SH-SY5Y (cell line): ENCODE results near the gene CSF2.
A peak's percentile ranks its signal among the peaks of the same experiment; 100 is the strongest.

ENCODE experiments used
- GATA2 ChIP-seq: IDR thresholded peaks from 2 replicates; pipeline ENCODE4 v1.6.1; 2011; ENCODE audit warnings: mild to moderate bottlenecking, low read depth, low read length
- GATA3 ChIP-seq: IDR thresholded peaks from 2 replicates; pipeline ENCODE4 v1.6.1; 2011; ENCODE audit warnings: low read depth, mild to moderate bottlenecking, low read length, moderate library complexity

CSF2 gene

DNA sequence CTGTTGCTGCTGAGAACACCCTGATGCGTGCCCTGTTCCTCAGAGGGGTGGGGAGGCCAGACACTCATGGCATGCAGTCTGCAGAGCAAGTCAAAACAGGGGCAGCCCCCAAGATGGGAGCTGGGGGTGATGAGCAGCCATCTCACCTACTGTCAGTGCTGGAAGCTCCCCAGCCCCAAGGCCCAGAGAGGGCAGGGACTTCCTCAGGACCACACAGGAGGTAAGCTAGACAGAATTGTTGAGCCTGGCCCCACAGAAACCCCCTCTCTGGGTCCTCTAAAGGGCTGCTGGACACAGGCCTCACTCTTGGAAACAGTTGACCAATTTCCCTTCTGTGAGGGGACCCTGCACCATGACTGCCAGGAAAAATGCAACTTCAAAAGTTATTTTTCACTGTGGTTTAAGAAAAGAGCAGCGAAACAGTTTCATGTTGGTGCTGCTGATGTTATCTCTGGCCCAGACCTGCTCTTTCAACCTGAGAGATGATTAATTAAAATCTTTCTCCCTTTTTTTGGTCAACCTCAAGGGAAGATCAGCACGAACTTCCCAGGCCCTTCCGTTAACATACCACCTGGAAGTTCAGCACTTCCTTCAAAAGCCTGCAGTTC, 9.6 kb downstream of the CSF2 start:
- 0 out of 2 replicates have a peak, but pooled peaks have one; percentile 23 for TF ChIP-seq GATA2
- TF ChIP-seq GATA3: no peak

DNA sequence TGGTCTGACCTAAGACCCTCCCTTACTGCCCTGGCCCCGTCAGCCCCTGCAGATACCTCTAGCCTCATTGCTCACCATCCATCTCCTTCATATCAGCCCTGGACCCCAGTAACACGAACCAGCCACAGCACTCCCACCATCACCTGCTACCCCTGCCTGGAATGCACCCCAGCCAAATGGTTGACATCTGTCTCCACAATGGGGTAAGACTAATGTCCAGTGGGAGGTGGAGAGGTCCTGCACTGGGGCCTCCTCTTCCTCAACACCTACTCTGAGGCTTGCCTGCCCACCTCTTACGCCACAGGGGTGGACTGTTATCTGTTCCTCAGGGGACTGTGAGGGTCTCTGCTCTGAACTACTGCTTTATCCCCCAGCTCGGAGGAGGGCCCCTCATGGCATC, 12.1 kb downstream of the CSF2 start:
- TF ChIP-seq GATA2: no peak
- TF ChIP-seq GATA3: no peak

DNA sequence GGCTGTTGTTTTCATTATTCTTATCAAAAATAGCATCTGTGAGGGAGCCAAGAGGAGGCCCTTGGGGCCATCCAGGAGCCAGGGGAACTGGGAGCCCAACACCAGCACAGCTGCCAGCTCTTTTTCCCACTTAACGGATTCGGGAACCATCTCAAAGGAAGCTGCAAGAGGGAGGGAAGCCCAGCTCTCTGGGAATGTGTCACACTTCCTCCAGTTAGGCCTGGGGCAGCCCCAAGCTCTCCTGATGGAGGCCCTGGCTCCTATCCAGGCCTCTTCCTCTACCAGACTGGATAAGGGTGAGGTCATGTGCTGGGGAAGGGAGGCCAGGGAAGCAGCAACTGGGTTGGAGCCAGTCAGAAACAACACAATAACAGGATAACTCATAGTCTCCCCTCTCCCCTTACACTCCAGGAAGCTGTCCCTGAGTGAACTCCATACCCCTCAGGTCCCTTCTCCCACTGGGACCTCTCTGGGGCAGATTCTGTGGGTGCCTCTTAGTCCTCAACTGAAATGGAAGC, 12.7 kb downstream of the CSF2 start:
- TF ChIP-seq GATA2 (no peak), GATA3 (no peak)

DNA sequence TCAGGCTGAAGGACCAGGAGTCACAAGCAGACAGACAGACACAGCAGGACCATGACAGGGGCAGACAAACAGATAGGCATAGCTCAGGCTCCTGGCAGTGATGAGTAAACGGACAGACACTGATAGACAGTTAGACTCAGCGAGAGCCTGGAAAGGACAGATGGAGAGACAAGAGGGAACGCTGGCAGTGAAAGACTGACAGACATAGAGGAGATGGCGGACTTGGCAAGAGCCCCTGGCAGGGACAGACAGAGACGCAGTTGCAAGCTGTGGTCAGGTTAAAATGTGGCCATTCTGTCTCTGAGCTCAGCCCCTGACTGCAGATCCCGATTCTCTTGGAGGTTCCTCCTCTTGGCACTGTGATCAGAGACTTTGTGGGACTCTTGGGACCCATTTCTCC, 13.6 kb downstream of the CSF2 start:
- TF ChIP-seq GATA2: no peak
- TF ChIP-seq GATA3: no peak

DNA sequence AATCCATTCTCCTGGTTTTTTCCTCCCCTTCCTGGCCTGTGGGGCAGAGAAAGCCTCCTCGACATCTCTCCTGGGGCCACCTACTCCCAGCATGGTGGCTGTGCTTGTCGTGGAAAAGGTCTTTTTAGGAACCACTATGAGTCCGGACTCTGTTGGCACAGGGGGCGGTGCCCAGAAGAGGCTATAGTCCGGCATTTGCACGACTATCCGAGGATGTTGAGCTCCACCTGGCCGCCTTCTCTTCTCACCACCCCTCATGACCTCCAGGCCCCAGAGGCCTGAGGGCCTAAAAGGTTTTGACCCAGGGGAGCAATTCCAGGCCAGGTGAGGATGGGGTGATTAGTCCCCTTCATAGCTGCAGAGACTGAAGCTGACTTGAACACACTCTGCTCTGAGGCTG, 14.1 kb downstream of the CSF2 start:
- TF ChIP-seq GATA3 (no peak), GATA2 (no peak)

DNA sequence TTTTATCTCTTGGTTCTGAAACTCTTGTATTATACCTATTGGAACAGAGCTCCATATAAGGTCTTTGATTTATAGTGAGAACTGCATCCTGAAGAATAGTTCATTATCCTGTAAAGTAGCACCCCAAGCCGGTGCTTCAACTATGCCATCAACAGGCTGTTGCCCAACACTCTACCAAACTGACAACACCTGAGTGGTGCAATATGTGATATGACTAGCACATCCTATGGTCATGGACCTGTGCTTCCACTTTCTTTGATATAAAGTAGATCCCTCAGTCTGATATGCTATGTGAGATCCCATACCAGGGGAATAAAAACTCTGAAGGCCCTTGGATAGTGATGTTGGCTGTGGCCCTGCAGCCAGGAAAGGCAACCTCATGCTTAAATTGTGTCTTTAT, 15.8 kb downstream of the CSF2 start:
- TF ChIP-seq GATA3 (no peak), GATA2 (no peak)

DNA sequence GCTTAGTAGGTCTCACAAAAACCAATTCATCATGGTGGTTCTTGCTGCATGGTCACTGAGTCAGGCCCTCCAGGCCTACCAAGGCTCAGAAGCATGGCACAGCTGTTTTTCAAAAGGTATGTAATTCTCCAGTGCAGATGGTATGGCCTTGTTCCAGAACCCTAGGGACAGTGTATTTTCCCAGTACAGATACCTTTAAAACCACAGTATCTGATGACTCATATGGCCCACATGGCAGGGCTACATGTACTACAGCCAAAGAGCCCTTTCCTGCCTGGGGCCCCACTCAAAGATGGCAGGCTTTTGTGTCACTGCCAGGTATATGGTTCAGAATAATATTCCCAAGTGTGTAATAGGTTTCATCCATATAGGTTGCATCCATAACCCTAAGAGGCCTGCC, 16.5 kb downstream of the CSF2 start:
- TF ChIP-seq GATA2 (no peak), GATA3 (no peak)

DNA sequence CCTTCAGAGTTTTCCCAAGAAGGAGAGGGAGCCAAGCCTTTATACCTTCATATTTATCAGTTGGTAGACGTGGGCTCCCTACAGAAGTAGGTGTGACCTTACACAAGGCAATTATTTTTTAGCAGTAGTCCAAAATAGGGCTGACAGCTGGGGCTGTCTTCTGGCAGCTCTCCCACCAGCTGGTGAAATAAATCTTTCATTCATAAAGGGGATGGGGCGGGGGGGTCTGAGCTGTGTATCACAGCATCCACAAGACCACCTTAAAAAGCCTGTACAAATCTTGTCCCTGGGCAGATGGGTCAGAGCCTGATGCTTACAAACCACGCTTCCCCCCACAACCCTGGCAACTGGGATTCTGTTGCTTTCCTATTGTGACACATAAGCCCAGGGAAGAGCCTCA, 19.7 kb downstream of the CSF2 start:
- no peak for TF ChIP-seq GATA3

DNA sequence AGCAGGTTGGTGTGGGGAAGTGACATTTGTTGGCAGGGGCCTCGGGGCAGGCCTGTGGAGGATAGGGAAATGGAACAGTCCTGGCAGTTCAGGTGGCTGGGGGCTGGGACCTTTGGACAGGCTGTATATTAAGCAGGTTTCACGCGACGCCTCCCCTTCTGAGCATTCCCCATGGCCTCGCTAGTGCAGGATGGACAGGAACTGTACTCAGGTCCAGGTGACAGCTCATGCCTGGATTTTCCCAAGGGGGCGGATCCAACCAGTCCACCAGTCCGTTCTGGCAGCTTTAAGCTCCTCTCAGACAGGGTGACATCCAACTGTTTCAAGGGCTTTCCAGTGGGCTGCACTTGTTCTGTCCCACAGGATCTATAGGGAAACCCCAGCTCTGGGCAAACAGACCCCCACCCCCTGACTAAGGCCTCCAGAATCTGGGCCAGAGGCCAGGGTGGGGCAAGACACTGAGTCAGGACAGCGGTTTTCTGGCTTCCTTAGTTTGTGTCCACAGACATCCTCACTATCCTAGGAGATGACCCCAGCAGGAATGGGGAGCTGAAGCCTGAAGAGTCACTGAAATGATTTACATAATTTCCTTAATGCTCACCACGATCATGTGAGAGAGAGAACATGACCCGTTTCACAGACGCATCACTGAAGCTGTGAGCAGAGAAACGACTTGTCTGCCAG, 20.9 kb downstream of the CSF2 start:
- TF ChIP-seq GATA3 (no peak), GATA2 (no peak)

DNA sequence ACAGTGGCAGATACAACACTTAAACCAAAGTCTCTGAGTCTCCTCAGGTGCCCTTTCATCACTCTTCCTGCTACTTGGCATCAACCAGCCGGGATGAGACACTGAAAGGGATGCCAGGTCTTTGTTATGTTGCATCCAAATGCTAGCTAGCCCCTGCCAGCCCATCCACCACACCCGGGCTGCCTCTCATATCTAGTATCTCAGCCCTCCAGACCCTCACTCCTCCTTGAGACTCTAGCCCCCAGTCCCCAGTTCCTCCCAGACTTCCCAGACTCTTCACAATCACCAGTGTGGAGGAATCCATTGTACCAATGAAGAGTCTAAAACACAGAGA, 21.5 kb downstream of the CSF2 start:
- no peak for TF ChIP-seq GATA2
- no peak for TF ChIP-seq GATA3

DNA sequence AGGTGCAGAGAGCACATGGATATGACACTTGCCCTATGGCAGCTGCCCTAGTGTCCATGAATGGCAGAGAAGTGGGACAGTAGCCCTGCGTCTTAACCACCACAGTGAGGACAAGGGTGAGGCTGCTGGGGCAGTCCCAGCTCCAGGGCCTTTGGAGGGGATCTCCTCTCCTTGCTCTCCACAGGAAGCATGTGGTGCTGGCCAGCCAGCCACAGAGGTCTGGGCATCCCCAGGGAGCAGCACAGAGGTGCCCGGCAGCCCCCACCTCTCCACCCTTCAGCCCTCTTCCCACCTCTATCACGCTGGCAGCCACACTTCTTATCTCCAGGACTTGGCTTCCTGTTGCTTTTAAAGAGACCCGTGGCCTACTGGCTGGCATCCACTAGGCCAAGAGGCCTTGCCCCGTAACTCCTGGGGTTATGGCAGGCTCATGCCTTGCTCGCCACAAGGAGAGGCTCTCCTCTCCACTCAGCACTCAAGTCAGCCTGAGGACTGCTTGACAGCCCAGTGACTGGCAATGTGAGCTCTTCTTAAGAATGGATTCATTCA, 21.9 kb downstream of the CSF2 start:
- TF ChIP-seq GATA3 (no peak), GATA2 (no peak)

DNA sequence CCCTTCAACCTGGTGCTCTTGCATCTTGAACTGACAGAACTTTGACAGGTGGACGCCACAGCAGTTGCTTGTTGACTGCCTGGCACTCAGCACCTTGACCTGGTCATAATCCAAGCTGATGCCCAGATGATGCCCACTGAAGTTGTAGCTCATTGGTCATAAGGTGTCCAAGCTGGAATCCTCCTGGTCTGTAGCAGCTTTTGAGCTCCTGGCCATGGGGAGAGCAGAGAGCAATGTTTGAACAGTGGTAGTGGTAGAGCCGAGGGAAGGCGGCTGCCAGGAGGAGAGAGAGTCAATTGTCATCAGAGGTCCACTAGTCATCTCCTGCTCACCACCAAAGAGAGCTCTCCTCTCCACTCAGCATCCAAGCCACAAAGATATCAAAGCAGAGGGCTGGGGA, 23.3 kb downstream of the CSF2 start:
- no peak for TF ChIP-seq GATA2
- TF ChIP-seq GATA3: no peak

DNA sequence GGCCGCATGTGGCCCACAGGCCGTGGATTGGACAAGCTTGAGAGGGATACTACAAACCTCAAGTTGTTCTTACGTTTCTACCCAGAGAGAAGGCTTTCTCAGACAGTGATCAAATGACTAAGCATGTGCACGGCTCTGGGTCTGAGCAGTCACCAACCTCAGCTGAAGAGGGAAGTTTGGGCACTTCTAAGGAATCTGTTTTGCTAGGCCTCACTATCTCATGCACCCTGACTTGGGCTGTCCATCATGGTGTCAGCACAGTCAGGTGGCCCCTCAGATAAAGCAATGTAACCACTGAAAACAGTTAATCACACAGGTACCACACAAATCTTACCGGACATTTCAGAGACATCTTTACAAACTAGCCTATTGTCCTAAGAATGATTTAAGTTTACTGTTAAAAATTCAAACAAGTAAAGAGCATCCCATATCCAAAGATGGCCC, 24.6 kb downstream of the CSF2 start:
- TF ChIP-seq GATA2 (no peak), GATA3 (no peak)

DNA sequence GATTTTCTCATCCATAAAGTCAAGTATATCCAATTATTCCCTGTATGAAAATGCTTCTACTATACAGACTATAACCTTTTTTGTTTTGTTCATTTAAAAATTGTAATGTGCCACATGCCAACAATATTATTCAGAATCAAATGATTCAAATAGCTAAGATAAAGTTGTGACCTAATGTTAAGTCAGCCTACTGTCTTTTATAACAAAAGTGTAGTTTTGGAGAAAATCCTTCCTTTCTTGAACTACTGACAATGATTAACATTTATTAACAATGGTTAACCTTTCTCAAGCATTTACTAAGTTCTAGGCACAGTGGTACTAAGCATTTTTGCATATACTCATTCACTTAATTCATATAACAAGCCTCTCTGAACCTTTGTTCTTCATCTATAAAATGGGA, 25.0 kb downstream of the CSF2 start:
- TF ChIP-seq GATA3: no peak
- TF ChIP-seq GATA2: no peak

DNA sequence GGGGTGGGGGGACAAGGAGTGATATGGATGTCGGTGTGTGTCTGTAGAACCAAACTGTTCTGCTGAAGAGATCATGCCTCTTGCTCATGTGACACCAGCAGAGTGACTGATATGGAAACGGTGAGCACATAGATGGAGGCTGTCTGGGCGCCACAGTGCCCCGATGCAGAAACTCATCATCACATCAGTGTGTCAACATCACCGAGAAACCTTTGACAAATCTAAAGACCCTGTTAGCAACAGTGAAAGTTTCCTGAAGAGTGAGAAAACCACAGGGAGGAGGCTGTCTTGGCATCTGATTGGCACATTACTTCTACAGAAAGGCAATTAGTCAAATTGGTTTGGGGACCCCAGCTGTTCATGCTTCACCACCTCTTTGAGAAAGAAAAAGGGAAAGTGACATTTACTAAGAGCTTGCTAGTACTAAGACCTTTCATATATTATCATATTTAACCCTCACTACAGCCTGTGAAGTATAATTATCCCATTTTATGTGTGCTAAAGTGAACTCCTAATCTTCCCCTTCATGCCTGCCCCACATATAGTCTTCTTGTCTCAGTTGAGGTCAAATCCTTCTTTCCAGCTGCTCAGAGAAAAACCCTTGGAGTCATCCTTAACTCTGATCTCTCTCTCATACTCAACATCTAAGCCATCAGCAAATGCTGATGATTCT, 25.6 kb downstream of the CSF2 start:
- TF ChIP-seq GATA2 (no peak), GATA3 (no peak)
